Measurements from ENCODE around the gene ETV6. TPM values are rescaled to one million over a fixed set of nuclear protein-coding genes. Genes with fewer than 3 reads are reported as not detected.
"Not testable (repeated sequence)": the region's sequence is repeated elsewhere in the genome, so short reads cannot be mapped to it uniquely, and the experiment has no call there.

ETV6 gene
- total and polyA plus RNA-seq, 3 donors from 2014 or later: 7.8 to 20.9 (median 16.3) TPM

DNA sequence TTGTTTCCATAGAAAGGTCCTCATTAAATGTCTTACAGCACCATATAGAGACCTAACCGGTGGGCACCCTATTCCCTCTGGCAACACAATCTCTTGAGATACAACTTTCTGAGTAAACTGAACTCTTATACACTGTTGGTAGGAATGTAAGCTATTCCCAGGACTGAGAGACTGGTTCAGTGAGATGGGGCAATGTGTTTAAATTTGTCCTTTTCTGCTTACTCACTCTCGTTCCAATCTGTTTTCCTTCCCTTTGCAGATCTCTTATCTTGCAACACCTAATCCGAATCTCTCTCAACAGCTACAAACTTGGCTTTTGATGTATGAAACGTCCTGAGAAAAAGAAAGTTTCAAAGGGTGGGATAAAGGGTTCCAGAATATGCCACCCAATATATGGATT, 26.1 kb upstream of the ETV6 start:
- TF ChIP-seq, protein P1, sequence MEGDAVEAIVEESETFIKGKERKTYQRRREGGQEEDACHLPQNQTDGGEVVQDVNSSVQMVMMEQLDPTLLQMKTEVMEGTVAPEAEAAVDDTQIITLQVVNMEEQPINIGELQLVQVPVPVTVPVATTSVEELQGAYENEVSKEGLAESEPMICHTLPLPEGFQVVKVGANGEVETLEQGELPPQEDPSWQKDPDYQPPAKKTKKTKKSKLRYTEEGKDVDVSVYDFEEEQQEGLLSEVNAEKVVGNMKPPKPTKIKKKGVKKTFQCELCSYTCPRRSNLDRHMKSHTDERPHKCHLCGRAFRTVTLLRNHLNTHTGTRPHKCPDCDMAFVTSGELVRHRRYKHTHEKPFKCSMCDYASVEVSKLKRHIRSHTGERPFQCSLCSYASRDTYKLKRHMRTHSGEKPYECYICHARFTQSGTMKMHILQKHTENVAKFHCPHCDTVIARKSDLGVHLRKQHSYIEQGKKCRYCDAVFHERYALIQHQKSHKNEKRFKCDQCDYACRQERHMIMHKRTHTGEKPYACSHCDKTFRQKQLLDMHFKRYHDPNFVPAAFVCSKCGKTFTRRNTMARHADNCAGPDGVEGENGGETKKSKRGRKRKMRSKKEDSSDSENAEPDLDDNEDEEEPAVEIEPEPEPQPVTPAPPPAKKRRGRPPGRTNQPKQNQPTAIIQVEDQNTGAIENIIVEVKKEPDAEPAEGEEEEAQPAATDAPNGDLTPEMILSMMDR (IDR thresholded peaks at IDR 0.05): no peak
- TF ChIP-seq POLR2A (IDR thresholded peaks at IDR 0.05): no peak
- H3K36me3 ChIP-seq (ENCODE audit: low read depth, missing control alignments): no peaks in the 10 kb centered on the region
- no peaks in the 10 kb centered on the region for H3K27me3 ChIP-seq
- no peak overlapping the region for H3K27ac ChIP-seq
- DNase-seq: no peak
- no peaks in the 10 kb centered on the region for H3K9me3 ChIP-seq
- H3K4me3 ChIP-seq: no peak overlapping the region
- peaks cover 10% of the 10 kb centered on the region for H3K4me1 ChIP-seq
- intact Hi-C loops (cut with DNase I; ENCODE audit: low total_unique reads): no loop called here
- WGBS, 2 donors: 60 to 71% methylated on average over 4 of the region's 4 CpGs

DNA sequence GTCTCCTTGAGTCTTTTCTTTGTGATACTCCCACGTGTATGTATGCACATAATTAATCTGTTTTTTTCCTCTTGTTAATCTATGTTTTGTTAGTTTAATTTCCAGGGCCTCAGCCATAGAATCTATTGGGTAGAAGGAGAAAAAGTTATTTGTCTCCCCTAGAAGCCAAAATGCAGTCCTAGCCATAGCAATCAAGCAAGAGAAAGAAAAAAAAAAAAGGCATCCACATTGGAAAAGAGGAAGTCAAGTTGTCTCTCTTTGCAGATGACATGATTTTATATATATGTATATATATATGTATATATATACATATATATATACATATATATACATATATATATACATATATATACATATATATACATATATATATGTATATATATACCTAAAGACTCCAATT, 25.4 kb upstream of the ETV6 start:
- no peak for DNase-seq
- H3K9me3 ChIP-seq: no peaks in the 10 kb centered on the region
- no peak overlapping the region for H3K4me3 ChIP-seq
- H3K36me3 ChIP-seq (ENCODE audit: low read depth, missing control alignments): no peaks in the 10 kb centered on the region
- intact Hi-C loops (cut with DNase I; ENCODE audit: low total_unique reads): no loop called here
- TF ChIP-seq, protein P1 (IDR thresholded peaks at IDR 0.05): no peak
- TF ChIP-seq POLR2A (IDR thresholded peaks at IDR 0.05): no peak
- peaks cover 10% of the 10 kb centered on the region for H3K4me1 ChIP-seq
- no peak overlapping the region for H3K27ac ChIP-seq
- H3K27me3 ChIP-seq: no peaks in the 10 kb centered on the region
- 67 to 81% methylated on average over 1 of the region's 1 CpG for WGBS, 2 donors

DNA sequence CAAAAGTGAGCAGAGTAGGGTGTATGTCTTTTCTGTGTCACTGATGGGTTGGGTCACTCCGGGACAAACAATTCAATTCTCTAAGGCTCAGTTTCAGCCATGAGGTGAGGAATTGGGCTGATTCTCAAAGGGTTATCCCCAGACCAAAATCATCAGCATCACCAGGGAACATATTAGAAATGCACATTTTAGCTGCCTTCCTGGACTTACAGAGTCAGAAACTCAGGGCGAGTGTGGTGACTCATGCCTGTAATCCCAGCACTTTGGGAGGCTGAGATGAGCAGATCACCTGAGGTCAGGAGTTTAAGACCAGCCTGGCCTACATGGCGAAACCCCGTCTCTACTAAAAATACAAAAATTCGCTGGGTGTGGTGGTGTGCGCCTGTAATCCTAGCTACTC, 21.8 kb upstream of the ETV6 start:
- DNase-seq; H3K36me3 ChIP-seq (ENCODE audit: low read depth, missing control alignments); H3K9me3 ChIP-seq; H3K4me1 ChIP-seq; H3K27me3 ChIP-seq; H3K4me3 ChIP-seq; H3K27ac ChIP-seq; intact Hi-C loops (cut with DNase I; ENCODE audit: low total_unique reads): not testable (repeated sequence)
- 79 to 96% methylated on average over 6 of the region's 6 CpGs for WGBS, 2 donors

DNA sequence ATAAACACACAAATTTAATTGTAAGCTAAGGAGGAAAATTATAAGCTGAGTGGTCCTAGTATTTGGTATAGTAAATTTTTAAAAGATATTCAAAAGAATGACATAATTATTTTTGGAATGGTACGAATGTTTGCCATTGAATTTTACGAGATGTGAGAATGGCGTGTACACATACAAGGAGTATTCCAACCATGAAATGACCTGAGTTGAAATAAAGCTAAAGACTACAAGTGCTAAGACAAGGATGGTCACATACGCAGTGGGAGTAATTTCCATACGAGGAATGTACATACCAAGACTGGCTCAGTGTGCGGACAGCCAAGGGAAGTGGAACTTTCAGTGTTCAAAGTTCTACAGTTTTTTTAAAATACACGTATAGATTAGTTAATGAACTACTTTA, 21.1 kb upstream of the ETV6 start:
- Histone ChIP-seq H3K27me3 (no peaks in the 10 kb centered on the region), H3K27ac (no peak overlapping the region), H3K9me3 (no peaks in the 10 kb centered on the region), H3K36me3 (ENCODE audit: low read depth, missing control alignments) (no peaks in the 10 kb centered on the region), H3K4me3 (no peak overlapping the region), H3K4me1 (no peaks in the 10 kb centered on the region)
- 71 to 75% methylated on average over 7 of the region's 7 CpGs for WGBS, 2 donors
- TF ChIP-seq POLR2A (IDR thresholded peaks at IDR 0.05): no peak
- TF ChIP-seq, protein P1 (IDR thresholded peaks at IDR 0.05): no peak
- intact Hi-C loops (cut with DNase I; ENCODE audit: low total_unique reads): no loop called here
- no peak for DNase-seq

DNA sequence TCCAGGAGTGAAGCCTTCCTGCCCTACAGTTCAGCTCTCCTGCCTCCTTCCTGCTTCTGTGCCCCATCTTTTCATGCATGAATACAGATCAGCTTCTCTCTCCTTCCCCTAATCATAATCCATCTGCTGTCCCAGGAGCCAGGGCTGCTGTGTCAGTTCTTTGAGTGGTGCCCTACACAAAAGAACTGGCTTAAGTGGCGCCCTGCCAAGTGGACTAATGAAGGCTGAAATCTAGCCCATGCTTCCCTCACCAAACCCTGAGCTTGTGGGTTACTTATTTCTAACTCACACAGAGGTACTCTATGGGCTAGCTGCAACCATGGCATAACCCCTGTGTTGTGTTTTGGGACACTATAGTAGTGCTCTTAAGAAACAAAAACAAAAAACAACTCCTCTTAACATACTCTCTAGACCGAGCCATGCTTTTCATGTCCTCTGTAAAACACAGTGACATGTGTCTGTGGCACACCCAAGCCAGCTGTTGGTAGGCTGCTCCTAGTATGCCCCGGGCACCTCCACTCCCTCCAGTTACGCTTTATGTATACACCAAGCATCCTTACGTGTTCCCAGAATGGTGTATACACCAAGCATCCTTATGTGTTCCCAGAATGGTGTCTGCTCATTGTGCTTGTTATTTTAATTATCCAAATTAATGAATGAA, 19.3 kb upstream of the ETV6 start:
- intact Hi-C loops (cut with DNase I; ENCODE audit: low total_unique reads): no loop called here
- Histone ChIP-seq H3K9me3 (no peaks in the 10 kb centered on the region), H3K27me3 (no peaks in the 10 kb centered on the region), H3K4me1 (no peaks in the 10 kb centered on the region), H3K36me3 (ENCODE audit: low read depth, missing control alignments) (no peaks in the 10 kb centered on the region), H3K4me3 (no peak overlapping the region), H3K27ac (no peak overlapping the region)
- 74 to 76% methylated on average over 5 of the region's 5 CpGs for WGBS, 2 donors
- no peak for DNase-seq
- TF ChIP-seq, protein P1 (IDR thresholded peaks at IDR 0.05): no peak

All from testis (tissue), 3 donors.